Large intestine (tissue), 3 donors: ENCODE data around the gene ST3GAL3. TPM values are rescaled to one million over a fixed set of nuclear protein-coding genes. Genes with fewer than 3 reads are reported as not detected.
A peak's percentile ranks its signal among the peaks of the same experiment; 100 is the strongest.

ENCODE experiments used
- DNase-seq, 2 donors: peaks; one replicate each; pipeline versions ENCODE4 v3.0.0 to v3.0.0-alpha.2; 2013
- H3K27ac ChIP-seq: one replicate; pipeline ENCODE4 v1.5.1; 2013; ENCODE audit warnings: low read length
- H3K27me3 ChIP-seq: 2 replicates; pipeline ENCODE4 v1.6.1; 2013; ENCODE audit warnings: low read length; ENCODE audit not compliant: control insufficient read depth, insufficient read depth
- H3K36me3 ChIP-seq: 2 replicates; pipeline ENCODE4 v1.6.1; 2013; ENCODE audit warnings: low read length; ENCODE audit not compliant: control insufficient read depth, insufficient read depth
- H3K4me1 ChIP-seq: one replicate; pipeline ENCODE4 v1.6.1; 2013; ENCODE audit warnings: low read length; ENCODE audit not compliant: control insufficient read depth, insufficient read depth
- H3K4me3 ChIP-seq: one replicate; pipeline ENCODE4 v1.5.1; 2013; ENCODE audit warnings: low read length
- H3K9me3 ChIP-seq: one replicate; pipeline ENCODE4 v1.6.1; 2013; ENCODE audit warnings: mild to moderate bottlenecking, low read depth, low read length, moderate library complexity; ENCODE audit not compliant: control insufficient read depth
- WGBS: methylation state at CpG from one replicate; pipeline ENCODE4 v1.1.5; 2013; ENCODE audit warnings: low lambda C conversion rate; ENCODE audit not compliant: insufficient coverage; 5-methylcytosine and 5-hydroxymethylcytosine counted together
- polyA plus RNA-seq: library from polyadenylated mRNA; unstranded; fragments of 120-200 nt; gene quantifications from one replicate; pipeline ENCODE4 v1.2.1, GENCODE V29; 2013

Gene ST3GAL3
- polyA plus RNA-seq, 1 donor = 7.7 TPM

DNA sequence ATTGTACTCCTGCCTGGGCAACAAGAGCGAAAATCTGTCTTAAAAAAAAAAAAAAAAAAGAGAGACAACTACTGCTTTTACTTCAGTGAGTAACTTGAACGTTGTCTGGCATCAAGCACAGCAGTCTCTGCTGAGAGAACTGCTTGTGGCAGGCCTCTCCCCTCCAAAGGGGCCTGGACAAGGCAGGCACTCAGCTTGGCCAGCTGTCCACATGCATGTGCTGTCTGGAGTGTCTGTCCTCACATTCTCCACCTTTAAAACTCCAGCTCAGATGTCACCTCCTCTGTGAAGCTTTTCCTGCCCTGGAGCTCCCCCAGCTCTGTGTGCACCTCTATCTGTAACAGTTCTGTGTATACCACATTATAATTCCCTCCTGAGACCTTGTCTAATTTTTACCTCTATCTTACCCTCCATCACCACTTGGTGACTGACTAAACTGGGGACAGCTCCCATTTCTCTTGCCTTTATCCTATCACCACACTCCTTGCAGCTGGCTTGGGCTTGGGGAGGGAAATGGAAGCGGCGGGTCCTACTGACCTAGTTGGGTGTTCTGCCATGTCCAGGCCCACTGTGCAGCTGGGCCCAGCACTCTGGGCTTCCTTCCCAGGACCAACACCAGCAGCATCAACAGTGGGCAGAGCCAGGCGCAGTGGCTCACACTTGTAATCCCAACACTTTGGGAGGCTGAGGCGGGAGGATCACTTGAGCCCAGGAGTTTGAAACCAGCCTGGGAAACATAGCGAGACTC lies 154.8 kb downstream of the ST3GAL3 start:
- Histone ChIP-seq H3K4me3 (no peak overlapping the region), H3K4me1 (no peaks in the 10 kb centered on the region), H3K9me3 (no peaks in the 10 kb centered on the region), H3K36me3 (no peaks in the 10 kb centered on the region), H3K27ac (no peak overlapping the region), H3K27me3 (no peaks in the 10 kb centered on the region)
- no peak for DNase-seq
- WGBS = 100% methylated on average over 1 of the region's 7 CpGs

GRCh38 chr1:43864111-43865045 lies 157.0 kb downstream of the ST3GAL3 start:
- H3K27ac ChIP-seq = no peak overlapping the region
- no peaks in the 10 kb centered on the region for H3K9me3 ChIP-seq
- no peaks in the 10 kb centered on the region for H3K4me1 ChIP-seq
- 100% methylated on average over 3 of the region's 7 CpGs for WGBS
- no peak for DNase-seq
- no peaks in the 10 kb centered on the region for H3K36me3 ChIP-seq
- no peak overlapping the region for H3K4me3 ChIP-seq
- no peaks in the 10 kb centered on the region for H3K27me3 ChIP-seq

- WGBS = no CpG with 5 or more reads among the region's 2 CpGs
- Histone ChIP-seq H3K9me3 (no peaks in the 10 kb centered on the region), H3K27ac (no peak overlapping the region), H3K4me1 (no peaks in the 10 kb centered on the region), H3K4me3 (no peak overlapping the region), H3K27me3 (no peaks in the 10 kb centered on the region), H3K36me3 (no peaks in the 10 kb centered on the region)
- DNase-seq = no peak
Observed at GRCh38 chr1:43866201-43866600, 158.9 kb downstream of the ST3GAL3 start.

DNA sequence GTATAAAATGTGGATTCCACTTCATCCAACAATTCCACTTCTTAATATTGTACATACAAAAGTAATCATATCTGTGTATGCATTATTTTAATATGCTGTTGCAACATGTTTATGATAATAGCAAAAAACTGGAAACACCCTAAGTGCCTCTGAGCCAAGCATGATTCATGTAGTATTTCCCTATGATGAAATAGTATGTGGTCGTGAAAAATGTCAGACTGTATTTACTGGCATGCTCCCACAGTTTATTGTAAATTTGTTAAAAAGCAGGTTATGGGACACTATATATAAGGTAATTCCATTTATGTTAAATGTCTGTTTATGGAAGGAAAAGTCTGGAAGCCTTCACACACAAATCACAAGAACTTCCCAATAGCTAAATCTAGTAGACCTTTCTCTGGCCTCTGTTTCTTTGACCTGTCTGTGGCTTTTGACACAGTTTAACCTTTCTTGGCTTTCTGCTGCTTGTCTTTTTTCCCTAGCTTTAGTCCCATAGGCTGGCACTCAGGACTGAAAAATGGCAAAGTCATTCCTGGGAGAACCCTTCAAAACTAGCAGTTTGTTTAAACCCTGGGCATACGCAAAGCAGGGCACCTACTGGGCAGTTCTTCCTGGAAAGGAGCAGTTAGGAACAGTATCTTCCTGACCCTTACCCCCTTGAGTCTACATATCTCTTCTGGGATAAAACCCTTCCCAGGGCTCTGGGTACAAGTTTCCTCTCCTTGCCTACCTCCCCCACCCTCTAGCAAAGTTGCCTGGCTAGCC lies 160.8 kb downstream of the ST3GAL3 start:
- no CpG with 5 or more reads among the region's 2 CpGs for WGBS
- H3K36me3 ChIP-seq = no peaks in the 10 kb centered on the region
- no peak overlapping the region for H3K4me3 ChIP-seq
- no peaks in the 10 kb centered on the region for H3K4me1 ChIP-seq
- no peak overlapping the region for H3K27ac ChIP-seq
- no peaks in the 10 kb centered on the region for H3K27me3 ChIP-seq
- no peak for DNase-seq
- no peaks in the 10 kb centered on the region for H3K9me3 ChIP-seq

- H3K27me3 ChIP-seq = no peaks in the 10 kb centered on the region
- no peaks in the 10 kb centered on the region for H3K36me3 ChIP-seq
- no peaks in the 10 kb centered on the region for H3K4me1 ChIP-seq
- H3K4me3 ChIP-seq = no peak overlapping the region
- H3K27ac ChIP-seq = no peak overlapping the region
- no CpG with 5 or more reads among the region's 2 CpGs for WGBS
- no peaks in the 10 kb centered on the region for H3K9me3 ChIP-seq
- DNase-seq = peak; percentile 26 to 43
Observed at GRCh38 chr1:43868741-43869067, 161.4 kb downstream of the ST3GAL3 start.

DNA sequence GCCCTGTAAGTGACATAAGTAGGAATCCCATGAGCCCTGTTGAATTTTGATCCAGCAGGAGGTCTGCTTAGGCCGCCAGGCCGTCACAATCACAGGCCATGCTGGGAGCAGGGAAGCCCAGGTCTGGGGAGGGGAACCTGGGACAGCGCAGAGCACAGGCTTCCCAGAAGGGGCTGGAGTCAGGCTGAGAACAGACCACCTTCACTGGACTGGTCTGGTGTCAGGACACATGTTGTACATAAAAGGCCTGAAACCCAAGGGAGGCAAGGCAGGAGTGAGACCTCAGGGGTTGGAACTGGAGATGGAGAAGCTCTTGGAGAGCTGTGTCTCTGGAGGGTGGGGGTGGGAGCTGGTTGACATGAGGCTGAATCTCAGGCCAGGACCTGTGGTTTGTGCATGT lies 163.0 kb downstream of the ST3GAL3 start:
- H3K27ac ChIP-seq = no peak overlapping the region
- H3K36me3 ChIP-seq = no peaks in the 10 kb centered on the region
- no peaks in the 10 kb centered on the region for H3K9me3 ChIP-seq
- no peak for DNase-seq
- H3K27me3 ChIP-seq = no peaks in the 10 kb centered on the region
- WGBS = no CpG with 5 or more reads among the region's 3 CpGs
- no peaks in the 10 kb centered on the region for H3K4me1 ChIP-seq
- no peak overlapping the region for H3K4me3 ChIP-seq

GRCh38 chr1:43871181-43871910 lies 164.0 kb downstream of the ST3GAL3 start:
- DNase-seq = no peak

DNA sequence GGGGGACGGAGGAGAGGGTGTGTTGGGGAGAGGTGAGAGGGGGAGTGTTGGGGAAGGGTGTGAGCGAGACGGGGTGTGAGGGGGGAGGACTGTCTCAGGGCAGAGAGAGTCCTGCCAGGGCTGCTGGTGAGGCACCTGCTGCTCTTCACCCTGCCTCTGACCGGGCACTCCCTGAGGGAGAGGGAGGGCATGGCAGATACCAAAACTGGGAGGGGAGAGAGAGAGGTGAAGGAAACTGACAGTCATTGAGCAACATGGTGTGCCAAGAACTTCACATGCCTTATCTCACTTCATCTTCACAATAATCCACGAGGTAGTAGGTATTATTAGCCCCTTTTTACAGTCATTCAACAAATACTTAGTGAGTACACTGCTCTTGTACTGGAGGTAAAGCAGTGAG lies 164.9 kb downstream of the ST3GAL3 start:
- H3K4me3 ChIP-seq = no peak overlapping the region
- no peaks in the 10 kb centered on the region for H3K36me3 ChIP-seq
- H3K27me3 ChIP-seq = no peaks in the 10 kb centered on the region
- DNase-seq = no peak
- H3K4me1 ChIP-seq = no peaks in the 10 kb centered on the region
- H3K9me3 ChIP-seq = no peaks in the 10 kb centered on the region
- WGBS = 43% methylated on average over 1 of the region's 5 CpGs
- H3K27ac ChIP-seq = no peak overlapping the region

More at GRCh38 chr1:43871181-43871910, 164.0 kb downstream of the ST3GAL3 start:
- no peaks in the 10 kb centered on the region for H3K36me3 ChIP-seq
- 100% methylated on average over 1 of the region's 3 CpGs for WGBS
- no peaks in the 10 kb centered on the region for H3K27me3 ChIP-seq
- no peaks in the 10 kb centered on the region for H3K9me3 ChIP-seq
- H3K4me3 ChIP-seq = no peak overlapping the region
- no peak overlapping the region for H3K27ac ChIP-seq
- no peaks in the 10 kb centered on the region for H3K4me1 ChIP-seq

GRCh38 chr1:43873851-43874250 lies 166.5 kb downstream of the ST3GAL3 start:
- Histone ChIP-seq H3K27me3 (no peaks in the 10 kb centered on the region), H3K4me1 (no peaks in the 10 kb centered on the region), H3K9me3 (no peaks in the 10 kb centered on the region), H3K36me3 (no peaks in the 10 kb centered on the region), H3K27ac (no peak overlapping the region), H3K4me3 (no peak overlapping the region)
- no peak for DNase-seq

DNA sequence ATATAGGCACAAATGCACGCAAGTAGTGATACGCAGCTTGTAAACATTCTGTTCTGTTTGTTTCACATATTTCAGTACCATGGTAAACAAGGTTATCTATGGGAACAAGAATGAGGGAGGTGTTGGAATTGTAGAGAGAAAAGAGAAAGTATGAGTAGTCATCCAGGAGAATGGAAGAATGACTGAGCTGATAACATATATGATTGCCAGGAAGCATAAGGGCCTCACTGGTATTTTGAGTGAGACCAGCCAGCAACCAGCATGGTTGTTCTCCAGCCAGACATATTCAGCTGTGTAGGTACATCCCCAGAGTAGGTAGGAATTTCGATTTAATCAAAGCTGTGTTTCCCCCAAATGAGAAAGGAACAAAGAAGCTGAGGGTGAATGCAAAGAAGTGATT lies 167.4 kb downstream of the ST3GAL3 start:
- Histone ChIP-seq H3K9me3 (no peaks in the 10 kb centered on the region), H3K27me3 (no peaks in the 10 kb centered on the region), H3K4me1 (no peaks in the 10 kb centered on the region), H3K4me3 (no peak overlapping the region), H3K27ac (no peak overlapping the region), H3K36me3 (no peaks in the 10 kb centered on the region)
- 100% methylated on average over 1 of the region's 3 CpGs for WGBS
- no peak for DNase-seq
